ENCODE data around the gene ATG16L2. TPM values are rescaled to one million over a fixed set of nuclear protein-coding genes. Genes with fewer than 3 reads are reported as not detected.

Gene ATG16L2
- total RNA-seq: 22.7 and 24.5 TPM in 2 replicates
- long read RNA-seq, partial matches to known transcripts: 0 of 8 reads
- long read RNA-seq, other reads (novel, unspliced or antisense): 6 of 8 reads

- H3K36me3 Mint-ChIP-seq (ENCODE audit: low read depth): peaks cover 3% of the 10 kb centered on the region
- no peaks in the 10 kb centered on the region for H3K27me3 Mint-ChIP-seq (ENCODE audit: low read depth)
- peak within 1 kb of the TSS; percentile 95 for H3K27ac Mint-ChIP-seq (ENCODE audit: unreplicated experiment)
- DNase-seq (ENCODE audit: low read depth, low spot score): peak; percentile 85
- TF ChIP-seq CTCF (conservative IDR thresholded peaks at IDR 0.05): peak; percentile 40
- H3K9me3 Mint-ChIP-seq: no peaks in the 10 kb centered on the region
- peak within 1 kb of the TSS; percentile 100 for H3K4me3 Mint-ChIP-seq
- H3K4me1 Mint-ChIP-seq: peaks cover 30% of the 10 kb centered on the region
Observed at GRCh38 chr11:72814286-72815109, at the start of gene ATG16L2. TSS of gene ATG16L2 (plus strand) at chr11:72814411. CDS start at chr11:72814446, 35 bp downstream.

GRCh38 chr11:72764503-72764902 lies 49.7 kb upstream of the ATG16L2 start:
- Mint-ChIP-seq H3K4me3 (no peak overlapping the region), H3K36me3 (ENCODE audit: low read depth) (no peaks in the 10 kb centered on the region), H3K27ac (ENCODE audit: unreplicated experiment) (no peak overlapping the region), H3K4me1 (peaks cover 8% of the 10 kb centered on the region), H3K27me3 (ENCODE audit: low read depth) (no peaks in the 10 kb centered on the region), H3K9me3 (no peaks in the 10 kb centered on the region)
- DNase-seq (ENCODE audit: low read depth, low spot score): no peak
- TF ChIP-seq CTCF (conservative IDR thresholded peaks at IDR 0.05): no peak

GRCh38 chr11:72766152-72766902 lies 47.9 kb upstream of the ATG16L2 start:
- no peak for TF ChIP-seq CTCF (conservative IDR thresholded peaks at IDR 0.05)
- no peak for DNase-seq (ENCODE audit: low read depth, low spot score)
- Mint-ChIP-seq H3K27me3 (ENCODE audit: low read depth) (no peaks in the 10 kb centered on the region), H3K36me3 (ENCODE audit: low read depth) (no peaks in the 10 kb centered on the region), H3K4me1 (peaks cover 5% of the 10 kb centered on the region), H3K9me3 (no peaks in the 10 kb centered on the region), H3K27ac (ENCODE audit: unreplicated experiment) (peak overlapping the region; percentile 88), H3K4me3 (no peak overlapping the region)

- Mint-ChIP-seq H3K9me3 (no peaks in the 10 kb centered on the region), H3K27ac (ENCODE audit: unreplicated experiment) (no peak overlapping the region)
Observed at GRCh38 chr11:72767203-72768062, 46.8 kb upstream of the ATG16L2 start.

More at GRCh38 chr11:72767203-72768062, 46.8 kb upstream of the ATG16L2 start:
- DNase-seq (ENCODE audit: low read depth, low spot score): no peak
- H3K4me3 Mint-ChIP-seq: no peak overlapping the region
- TF ChIP-seq CTCF (conservative IDR thresholded peaks at IDR 0.05): no peak
- H3K36me3 Mint-ChIP-seq (ENCODE audit: low read depth): no peaks in the 10 kb centered on the region
- H3K4me1 Mint-ChIP-seq: peaks cover 5% of the 10 kb centered on the region
- H3K27me3 Mint-ChIP-seq (ENCODE audit: low read depth): no peaks in the 10 kb centered on the region

Data from neural crest cell (in vitro differentiated cells).